ENCODE results near the gene EML4.
"Not testable (repeated sequence)": the region's sequence is repeated elsewhere in the genome, so short reads cannot be mapped to it uniquely, and the experiment has no call there.

EML4 gene

GRCh38 chr2:42129947-42130346 lies 39.2 kb upstream of the EML4 start:
- Histone ChIP-seq H3K27ac (ENCODE audit: low read depth, low read length) (no peak overlapping the region), H3K4me1 (ENCODE audit: control insufficient read depth in 1 of 2, insufficient read depth in 2 of 2, low read length in 2 of 2) (peaks cover 58 to 60% of the 10 kb centered on the region in 2 donors)

DNA sequence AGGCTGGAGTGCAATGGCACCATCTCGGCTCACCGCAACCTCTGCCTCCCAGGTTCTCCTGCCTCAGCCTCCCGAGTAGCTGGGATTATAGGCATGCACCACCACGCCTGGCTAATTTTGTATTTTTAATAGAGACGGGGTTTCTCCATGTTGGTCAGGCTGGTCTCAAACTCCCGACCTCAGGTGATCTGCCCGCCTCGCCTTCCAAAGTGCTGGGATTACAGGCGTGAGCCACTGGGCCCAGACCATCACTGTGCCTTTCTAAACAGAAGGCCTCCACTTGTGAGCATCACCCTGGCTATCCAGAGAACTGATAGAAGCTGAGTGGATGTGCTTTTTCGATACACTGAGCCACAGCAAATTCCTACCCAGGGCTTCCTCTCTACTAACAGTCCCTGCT lies 38.3 kb upstream of the EML4 start:
- H3K27me3 ChIP-seq (ENCODE audit: control insufficient read depth in 1 of 2, insufficient read depth in 2 of 2, low read length in 2 of 2); H3K9me3 ChIP-seq (ENCODE audit: control insufficient read depth in 1 of 2, low read length in 2 of 2); H3K4me3 ChIP-seq (ENCODE audit: low read depth in 1 of 2, low read length in 2 of 2); H3K27ac ChIP-seq (ENCODE audit: low read depth, low read length); H3K36me3 ChIP-seq (ENCODE audit: control insufficient read depth in 1 of 2, insufficient read depth in 2 of 2, low read length in 2 of 2); H3K9ac ChIP-seq (ENCODE audit: low read depth in 1 of 2, low read length in 2 of 2): not testable (repeated sequence)
- H3K4me1 ChIP-seq (ENCODE audit: control insufficient read depth in 1 of 2, insufficient read depth in 2 of 2, low read length in 2 of 2) = peaks cover 50 to 55% of the 10 kb centered on the region in 2 donors

More at GRCh38 chr2:42129947-42130346, 39.2 kb upstream of the EML4 start:
- no peaks in the 10 kb centered on the region for H3K9me3 ChIP-seq (ENCODE audit: control insufficient read depth in 1 of 2, low read length in 2 of 2)
- no peak overlapping the region for H3K9ac ChIP-seq (ENCODE audit: low read depth in 1 of 2, low read length in 2 of 2)
- H3K36me3 ChIP-seq (ENCODE audit: control insufficient read depth in 1 of 2, insufficient read depth in 2 of 2, low read length in 2 of 2) = no peaks in the 10 kb centered on the region
- H3K4me3 ChIP-seq (ENCODE audit: low read depth in 1 of 2, low read length in 2 of 2) = no peak overlapping the region
- no peaks in the 10 kb centered on the region for H3K27me3 ChIP-seq (ENCODE audit: control insufficient read depth in 1 of 2, insufficient read depth in 2 of 2, low read length in 2 of 2)

- Histone ChIP-seq H3K4me3 (ENCODE audit: low read depth in 1 of 2, low read length in 2 of 2) (peak overlapping the region; percentile 12 to 45), H3K9ac (ENCODE audit: low read depth in 1 of 2, low read length in 2 of 2) (no peak overlapping the region), H3K27ac (ENCODE audit: low read depth, low read length) (peak overlapping the region; percentile 80)
Measured at GRCh38 chr2:42132191-42132965, 36.8 kb upstream of the EML4 start.

DNA sequence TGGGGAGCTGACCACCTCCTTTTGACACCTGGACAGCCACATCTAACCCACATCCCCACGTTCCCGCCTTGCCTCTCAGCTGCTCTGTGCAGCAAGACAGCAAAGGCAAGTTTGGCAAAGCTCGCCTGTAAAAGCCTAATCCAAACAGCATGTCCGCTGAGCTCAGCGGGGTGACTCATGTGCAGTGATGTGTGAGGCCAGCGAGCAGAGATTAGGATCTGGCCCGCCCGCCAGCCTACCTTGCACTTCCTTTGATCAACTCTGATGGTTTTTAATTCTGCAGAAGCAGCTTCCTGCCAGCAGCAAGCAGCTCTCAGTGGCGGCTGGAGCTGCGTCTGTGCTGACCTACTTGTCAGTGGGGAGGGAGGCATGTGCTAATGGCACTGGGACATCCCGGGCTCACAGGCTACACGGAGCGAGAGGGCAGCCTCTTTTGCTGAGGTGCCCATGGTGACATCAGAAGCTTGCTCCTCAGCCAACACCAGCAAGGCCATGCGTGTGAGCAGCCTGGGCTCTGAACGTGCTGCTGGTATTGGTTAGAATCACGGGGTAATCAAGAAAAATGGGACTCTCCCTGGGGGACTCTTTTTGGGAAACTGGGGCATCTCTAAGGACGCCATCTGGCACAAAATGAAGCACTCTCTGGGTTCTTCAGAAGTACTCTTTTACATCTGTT lies 36.0 kb upstream of the EML4 start:
- H3K27ac ChIP-seq (ENCODE audit: low read depth, low read length) = peak overlapping the region; percentile 80
- no peaks in the 10 kb centered on the region for H3K9me3 ChIP-seq (ENCODE audit: control insufficient read depth in 1 of 2, low read length in 2 of 2)
- H3K27me3 ChIP-seq (ENCODE audit: control insufficient read depth in 1 of 2, insufficient read depth in 2 of 2, low read length in 2 of 2) = no peaks in the 10 kb centered on the region
- no peaks in the 10 kb centered on the region for H3K36me3 ChIP-seq (ENCODE audit: control insufficient read depth in 1 of 2, insufficient read depth in 2 of 2, low read length in 2 of 2)
- peak overlapping the region; percentile 3 to 45 for H3K9ac ChIP-seq (ENCODE audit: low read depth in 1 of 2, low read length in 2 of 2)
- peak overlapping the region; percentile 12 to 45 for H3K4me3 ChIP-seq (ENCODE audit: low read depth in 1 of 2, low read length in 2 of 2)
- H3K4me1 ChIP-seq (ENCODE audit: control insufficient read depth in 1 of 2, insufficient read depth in 2 of 2, low read length in 2 of 2) = peaks cover 33 to 45% of the 10 kb centered on the region in 2 donors

More at GRCh38 chr2:42132191-42132965, 36.8 kb upstream of the EML4 start:
- no peaks in the 10 kb centered on the region for H3K27me3 ChIP-seq (ENCODE audit: control insufficient read depth in 1 of 2, insufficient read depth in 2 of 2, low read length in 2 of 2)
- no peaks in the 10 kb centered on the region for H3K36me3 ChIP-seq (ENCODE audit: control insufficient read depth in 1 of 2, insufficient read depth in 2 of 2, low read length in 2 of 2)
- no peaks in the 10 kb centered on the region for H3K9me3 ChIP-seq (ENCODE audit: control insufficient read depth in 1 of 2, low read length in 2 of 2)
- H3K4me1 ChIP-seq (ENCODE audit: control insufficient read depth in 1 of 2, insufficient read depth in 2 of 2, low read length in 2 of 2) = peaks cover 40 to 52% of the 10 kb centered on the region in 2 donors

GRCh38 chr2:42133771-42134195 lies 35.4 kb upstream of the EML4 start:
- Histone ChIP-seq H3K36me3 (ENCODE audit: control insufficient read depth in 1 of 2, insufficient read depth in 2 of 2, low read length in 2 of 2) (no peaks in the 10 kb centered on the region), H3K27ac (ENCODE audit: low read depth, low read length) (peak overlapping the region; percentile 20), H3K4me3 (ENCODE audit: low read depth in 1 of 2, low read length in 2 of 2) (no peak overlapping the region), H3K27me3 (ENCODE audit: control insufficient read depth in 1 of 2, insufficient read depth in 2 of 2, low read length in 2 of 2) (no peaks in the 10 kb centered on the region), H3K9ac (ENCODE audit: low read depth in 1 of 2, low read length in 2 of 2) (peak overlapping the region in 1 of 2 donors; percentile 45), H3K9me3 (ENCODE audit: control insufficient read depth in 1 of 2, low read length in 2 of 2) (no peaks in the 10 kb centered on the region), H3K4me1 (ENCODE audit: control insufficient read depth in 1 of 2, insufficient read depth in 2 of 2, low read length in 2 of 2) (peaks cover 28 to 44% of the 10 kb centered on the region in 2 donors)

GRCh38 chr2:42134401-42134932 lies 34.7 kb upstream of the EML4 start:
- not testable (repeated sequence) for H3K27ac ChIP-seq (ENCODE audit: low read depth, low read length)

DNA sequence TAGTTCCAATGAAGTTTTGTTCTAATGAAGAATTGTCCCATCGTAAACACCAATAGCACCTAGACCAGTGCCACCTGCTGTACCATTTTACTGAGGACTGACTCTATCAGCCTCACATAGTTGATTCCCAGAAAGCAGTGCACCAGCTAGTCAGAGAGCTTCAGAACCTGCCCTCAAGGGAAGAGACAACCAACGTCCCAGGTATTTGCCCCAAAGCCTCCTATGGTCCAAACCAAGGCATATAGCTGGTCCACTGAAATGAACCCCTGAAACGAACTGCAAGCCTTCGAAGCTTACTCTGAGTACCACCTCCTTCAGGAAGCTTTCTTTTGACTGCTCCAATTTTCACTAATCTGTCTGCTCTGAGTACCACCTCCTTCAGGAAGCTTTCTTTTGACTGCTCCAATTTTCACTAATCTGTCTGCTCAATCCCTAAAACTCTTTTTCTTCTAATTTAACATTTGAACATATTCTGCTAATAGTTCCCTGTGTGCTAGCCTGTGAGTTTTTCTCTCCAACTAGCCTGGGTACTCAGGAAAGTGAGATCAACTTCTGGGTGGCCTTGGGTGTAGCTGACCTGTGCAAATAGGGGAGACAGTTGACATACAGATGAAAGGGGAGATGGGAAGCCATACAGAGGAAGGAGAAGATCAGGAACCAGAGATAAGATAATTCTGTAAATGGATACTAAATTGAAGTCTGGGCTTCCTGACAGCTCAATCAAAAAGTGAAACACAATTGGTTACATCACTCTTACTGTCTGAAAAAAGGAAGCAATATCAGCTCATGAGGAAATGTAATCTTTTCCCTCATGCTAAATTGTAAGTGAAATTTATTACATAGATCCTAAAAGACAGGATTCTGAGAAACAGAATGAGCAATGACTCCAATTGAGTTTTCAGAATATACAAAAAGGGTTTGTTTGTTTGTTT lies 33.5 kb upstream of the EML4 start:
- no peaks in the 10 kb centered on the region for H3K9me3 ChIP-seq (ENCODE audit: control insufficient read depth in 1 of 2, low read length in 2 of 2)
- H3K9ac ChIP-seq (ENCODE audit: low read depth in 1 of 2, low read length in 2 of 2) = no peak overlapping the region
- no peaks in the 10 kb centered on the region for H3K36me3 ChIP-seq (ENCODE audit: control insufficient read depth in 1 of 2, insufficient read depth in 2 of 2, low read length in 2 of 2)
- no peaks in the 10 kb centered on the region for H3K27me3 ChIP-seq (ENCODE audit: control insufficient read depth in 1 of 2, insufficient read depth in 2 of 2, low read length in 2 of 2)
- H3K27ac ChIP-seq (ENCODE audit: low read depth, low read length) = no peak overlapping the region
- H3K4me1 ChIP-seq (ENCODE audit: control insufficient read depth in 1 of 2, insufficient read depth in 2 of 2, low read length in 2 of 2) = peaks cover 22 to 39% of the 10 kb centered on the region in 2 donors
- H3K4me3 ChIP-seq (ENCODE audit: low read depth in 1 of 2, low read length in 2 of 2) = no peak overlapping the region

More at GRCh38 chr2:42134401-42134932, 34.7 kb upstream of the EML4 start:
- not testable (repeated sequence) for H3K4me3 ChIP-seq (ENCODE audit: low read depth in 1 of 2, low read length in 2 of 2); H3K27me3 ChIP-seq (ENCODE audit: control insufficient read depth in 1 of 2, insufficient read depth in 2 of 2, low read length in 2 of 2); H3K9ac ChIP-seq (ENCODE audit: low read depth in 1 of 2, low read length in 2 of 2); H3K36me3 ChIP-seq (ENCODE audit: control insufficient read depth in 1 of 2, insufficient read depth in 2 of 2, low read length in 2 of 2); H3K9me3 ChIP-seq (ENCODE audit: control insufficient read depth in 1 of 2, low read length in 2 of 2)
- H3K4me1 ChIP-seq (ENCODE audit: control insufficient read depth in 1 of 2, insufficient read depth in 2 of 2, low read length in 2 of 2) = peaks cover 25 to 42% of the 10 kb centered on the region in 2 donors

DNA sequence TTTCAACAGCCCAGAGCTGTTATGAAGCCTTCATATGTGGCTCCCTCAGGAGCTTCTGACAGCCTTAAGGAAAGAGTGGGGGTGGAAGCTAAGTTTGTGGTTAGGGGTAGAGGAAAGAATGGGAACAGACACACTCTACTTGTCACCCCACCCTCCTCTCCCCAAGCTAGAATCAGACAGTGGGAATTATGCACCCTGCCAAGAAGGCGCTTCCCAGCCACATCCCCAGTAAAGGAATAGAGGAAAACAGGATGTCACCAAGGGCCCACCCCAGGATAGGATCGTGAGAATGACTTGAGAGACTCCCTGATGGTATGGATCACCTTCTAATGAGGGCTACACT lies 32.4 kb upstream of the EML4 start:
- no peak overlapping the region for H3K27ac ChIP-seq (ENCODE audit: low read depth, low read length)
- no peaks in the 10 kb centered on the region for H3K36me3 ChIP-seq (ENCODE audit: control insufficient read depth in 1 of 2, insufficient read depth in 2 of 2, low read length in 2 of 2)
- no peaks in the 10 kb centered on the region for H3K9me3 ChIP-seq (ENCODE audit: control insufficient read depth in 1 of 2, low read length in 2 of 2)
- no peak overlapping the region for H3K4me3 ChIP-seq (ENCODE audit: low read depth in 1 of 2, low read length in 2 of 2)
- peaks cover 31 to 47% of the 10 kb centered on the region in 2 donors for H3K4me1 ChIP-seq (ENCODE audit: control insufficient read depth in 1 of 2, insufficient read depth in 2 of 2, low read length in 2 of 2)
- H3K9ac ChIP-seq (ENCODE audit: low read depth in 1 of 2, low read length in 2 of 2) = no peak overlapping the region
- no peaks in the 10 kb centered on the region for H3K27me3 ChIP-seq (ENCODE audit: control insufficient read depth in 1 of 2, insufficient read depth in 2 of 2, low read length in 2 of 2)

- Histone ChIP-seq H3K4me1 (ENCODE audit: control insufficient read depth in 1 of 2, insufficient read depth in 2 of 2, low read length in 2 of 2) (peaks cover 33 to 47% of the 10 kb centered on the region in 2 donors), H3K27me3 (ENCODE audit: control insufficient read depth in 1 of 2, insufficient read depth in 2 of 2, low read length in 2 of 2) (no peaks in the 10 kb centered on the region), H3K4me3 (ENCODE audit: low read depth in 1 of 2, low read length in 2 of 2) (no peak overlapping the region), H3K9ac (ENCODE audit: low read depth in 1 of 2, low read length in 2 of 2) (no peak overlapping the region), H3K27ac (ENCODE audit: low read depth, low read length) (no peak overlapping the region), H3K36me3 (ENCODE audit: control insufficient read depth in 1 of 2, insufficient read depth in 2 of 2, low read length in 2 of 2) (no peaks in the 10 kb centered on the region), H3K9me3 (ENCODE audit: control insufficient read depth in 1 of 2, low read length in 2 of 2) (no peaks in the 10 kb centered on the region)
Measured at GRCh38 chr2:42137125-42137841, 31.9 kb upstream of the EML4 start.
